Activated CD8-positive, alpha-beta memory T cell treated with anti-CD3 and anti-CD28 coated beads, Interleukin-2, amount 50 U/mL, for 4 hours (primary cell): ENCODE data around the gene AP5Z1.
"Not testable (repeated sequence)": the region's sequence is repeated elsewhere in the genome, so short reads cannot be mapped to it uniquely, and the experiment has no call there.

Source experiments
- DNase-seq: peaks from one replicate; pipeline ENCODE4 v3.0.0-alpha.2; 2020

Gene AP5Z1

DNA sequence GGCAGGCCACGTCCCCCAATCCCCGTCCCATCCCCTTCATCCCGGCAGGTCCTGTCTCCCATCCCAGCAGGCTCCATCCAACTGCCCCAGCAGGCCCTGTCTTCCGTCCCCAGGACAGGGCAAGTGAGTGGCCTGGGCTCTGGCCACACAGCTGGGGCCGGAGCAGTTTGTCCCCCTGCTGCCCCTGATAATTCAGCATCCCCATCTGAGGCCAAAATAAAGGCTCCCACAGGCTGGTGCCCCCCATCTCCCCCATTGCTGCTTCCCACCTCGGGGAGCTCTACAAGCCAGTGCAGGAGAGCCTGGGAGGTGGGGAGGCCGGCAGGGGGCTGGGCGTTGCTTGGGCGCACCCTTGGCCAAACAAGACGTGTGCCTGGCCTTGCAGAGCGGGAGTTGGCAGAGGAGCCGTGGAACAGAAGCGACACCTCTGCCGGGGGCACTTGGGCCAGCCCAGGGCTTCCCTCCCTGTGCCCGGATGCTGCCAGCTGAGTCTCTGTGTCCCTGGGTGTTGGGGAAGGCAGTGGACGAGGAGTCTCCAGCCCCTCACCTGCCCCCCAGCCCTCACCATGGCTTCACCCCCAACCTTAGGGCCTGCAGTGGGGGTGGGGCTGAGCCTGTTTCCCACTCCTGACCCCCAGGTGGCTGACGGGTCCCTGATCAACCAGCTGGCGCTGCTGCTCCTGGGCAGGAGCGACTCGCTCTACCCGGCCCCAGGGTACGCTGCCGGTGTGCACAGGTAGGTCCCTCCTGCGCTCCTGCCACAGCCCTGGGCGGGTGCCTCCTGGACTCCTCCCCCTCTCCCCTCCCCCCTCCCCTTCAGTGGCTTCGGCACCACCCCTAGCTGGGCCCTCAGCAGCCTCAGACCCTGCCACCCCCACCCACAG is 14.0 kb downstream of the AP5Z1 start:
- no peak for DNase-seq

DNA sequence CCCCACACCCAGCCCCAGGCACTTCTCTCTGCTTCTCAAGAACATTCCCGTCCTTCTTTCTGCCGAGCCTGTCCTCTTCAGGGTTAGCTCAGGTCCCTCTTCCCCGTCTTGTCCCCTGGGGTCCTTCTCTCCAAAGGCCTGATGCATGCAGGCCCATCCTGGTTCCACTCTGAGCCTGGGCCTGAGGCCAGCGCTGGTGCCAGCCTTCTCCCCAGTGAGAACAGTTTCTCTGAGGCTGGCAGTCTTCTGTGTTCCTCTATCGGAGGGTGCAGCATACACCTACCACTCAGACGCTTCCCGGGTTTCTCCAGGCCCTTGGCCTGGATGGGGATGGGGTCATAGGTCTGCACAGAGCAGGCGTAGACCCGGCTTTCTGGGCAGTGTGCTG is 14.6 kb downstream of the AP5Z1 start:
- no peak for DNase-seq

DNA sequence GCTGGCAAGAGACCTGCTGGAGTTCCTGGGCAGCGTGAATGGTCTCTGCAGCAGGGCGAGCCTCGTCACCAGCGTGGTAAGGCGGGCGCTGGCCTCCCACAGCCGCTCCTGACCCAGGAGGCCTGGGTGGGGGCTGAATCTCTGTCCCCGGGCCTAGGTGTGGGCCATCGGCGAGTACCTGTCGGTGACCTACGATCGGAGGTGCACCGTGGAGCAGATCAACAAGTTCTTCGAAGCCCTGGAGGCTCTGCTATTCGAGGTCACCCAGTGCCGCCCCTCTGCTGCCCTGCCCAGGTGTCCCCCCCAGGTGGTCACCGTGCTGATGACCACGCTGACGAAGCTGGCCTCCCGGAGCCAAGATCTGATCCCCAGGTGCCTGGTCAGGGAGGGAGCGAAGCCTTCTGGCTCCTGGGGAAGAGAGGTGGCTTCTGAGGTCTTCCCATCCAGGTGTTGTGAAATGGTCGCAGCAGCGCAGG is 15.1 kb downstream of the AP5Z1 start:
- no peak for DNase-seq

DNA sequence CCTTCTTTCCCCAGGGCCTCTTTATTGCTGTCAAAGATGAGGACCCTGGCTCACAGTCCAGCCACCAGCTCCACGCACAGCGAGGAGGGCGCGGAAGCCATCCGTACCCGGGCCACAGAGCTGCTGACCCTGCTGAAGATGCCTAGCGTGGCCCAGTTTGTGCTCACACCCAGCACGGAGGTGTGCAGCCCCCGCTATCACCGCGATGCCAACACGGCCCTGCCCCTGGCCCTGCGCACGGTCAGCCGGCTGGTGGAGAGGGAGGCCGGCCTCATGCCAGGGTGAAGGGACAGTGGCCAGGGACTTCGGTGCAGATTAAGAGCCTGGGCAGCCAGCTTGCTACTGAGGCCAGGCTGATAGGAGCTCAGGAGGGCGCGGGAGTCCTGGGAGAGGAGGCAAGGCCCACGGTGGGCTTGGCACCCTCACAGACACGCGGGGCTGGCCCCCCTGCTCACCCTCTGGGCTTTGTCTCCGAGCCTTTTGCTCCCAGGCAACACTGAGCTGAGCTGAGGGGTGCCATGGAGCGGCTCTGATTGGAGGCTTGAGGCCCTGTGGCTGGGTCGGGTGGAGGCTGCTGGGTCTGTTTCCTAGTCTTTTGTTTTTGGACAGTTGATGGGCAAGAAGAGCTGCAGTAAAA is 15.8 kb downstream of the AP5Z1 start:
- no peak for DNase-seq

DNA sequence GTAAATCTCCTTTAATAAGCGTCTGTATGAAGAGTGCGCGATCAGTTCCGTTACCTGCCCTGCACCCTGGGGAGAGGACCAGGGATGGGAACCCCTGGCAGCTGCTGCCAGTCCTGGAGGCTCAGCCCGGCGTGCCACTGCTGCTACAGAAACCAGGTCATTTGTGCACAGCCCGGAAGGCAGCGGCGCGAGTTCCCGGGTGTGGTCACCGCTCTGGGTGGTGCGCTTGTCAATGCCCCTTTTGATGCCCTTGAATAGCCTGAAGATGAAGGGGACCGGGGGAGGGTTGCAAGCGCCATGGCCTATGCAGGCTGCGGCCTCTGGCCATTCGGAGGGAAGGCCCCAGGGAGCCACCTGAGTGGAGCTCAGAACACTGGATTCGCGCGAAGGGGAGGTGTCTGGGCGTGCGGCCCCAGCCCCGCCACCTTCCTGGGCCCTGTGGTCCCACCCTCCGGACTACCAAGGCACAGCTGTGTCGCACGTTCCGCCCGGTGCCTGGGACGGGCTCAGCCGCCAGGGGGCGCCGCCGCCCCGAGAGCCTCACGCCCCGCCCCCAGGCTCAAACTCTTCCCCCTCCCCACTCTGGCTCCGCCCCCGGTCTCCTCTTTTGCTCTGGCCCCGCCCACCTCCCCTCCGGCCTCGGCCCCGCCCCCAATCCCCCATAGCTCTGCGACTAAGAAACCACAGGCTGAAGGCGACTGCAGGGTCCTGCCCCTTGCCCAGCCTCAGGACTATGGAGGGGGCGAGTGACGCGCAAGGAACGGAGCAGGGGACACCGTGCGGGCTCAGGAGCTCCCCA is 16.5 kb downstream of the AP5Z1 start:
- peak; percentile 84 for DNase-seq

DNA sequence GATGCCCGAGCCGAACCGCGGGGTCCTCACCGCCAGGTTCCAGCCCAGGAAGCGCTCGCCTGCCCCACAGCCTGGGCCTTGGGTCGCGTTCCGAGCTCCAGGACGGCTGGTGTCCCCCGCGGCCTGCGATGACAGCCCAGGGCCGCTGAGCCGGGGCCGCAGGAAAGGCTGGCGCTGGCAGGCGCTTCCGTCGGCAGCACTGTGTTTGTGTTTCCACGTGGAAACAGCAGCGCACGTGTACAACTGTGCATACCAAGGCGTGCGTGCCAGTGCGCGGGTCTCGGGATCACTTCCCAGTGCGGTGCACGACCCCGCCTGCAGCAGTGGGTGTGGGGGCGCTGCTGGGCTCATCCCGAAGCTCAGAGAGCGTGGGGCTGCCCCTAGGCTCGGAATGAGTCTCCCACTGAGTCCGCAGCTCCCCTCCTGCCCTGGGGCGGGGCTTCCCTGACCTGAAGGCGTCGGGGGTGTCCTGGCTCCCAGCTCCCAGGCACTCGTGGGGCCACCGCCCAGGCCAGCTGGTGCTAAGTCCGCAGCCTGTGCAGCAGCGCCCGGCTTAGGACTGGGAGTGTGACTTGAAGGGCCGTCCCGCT is 17.2 kb downstream of the AP5Z1 start:
- DNase-seq: peak; percentile 32

DNA sequence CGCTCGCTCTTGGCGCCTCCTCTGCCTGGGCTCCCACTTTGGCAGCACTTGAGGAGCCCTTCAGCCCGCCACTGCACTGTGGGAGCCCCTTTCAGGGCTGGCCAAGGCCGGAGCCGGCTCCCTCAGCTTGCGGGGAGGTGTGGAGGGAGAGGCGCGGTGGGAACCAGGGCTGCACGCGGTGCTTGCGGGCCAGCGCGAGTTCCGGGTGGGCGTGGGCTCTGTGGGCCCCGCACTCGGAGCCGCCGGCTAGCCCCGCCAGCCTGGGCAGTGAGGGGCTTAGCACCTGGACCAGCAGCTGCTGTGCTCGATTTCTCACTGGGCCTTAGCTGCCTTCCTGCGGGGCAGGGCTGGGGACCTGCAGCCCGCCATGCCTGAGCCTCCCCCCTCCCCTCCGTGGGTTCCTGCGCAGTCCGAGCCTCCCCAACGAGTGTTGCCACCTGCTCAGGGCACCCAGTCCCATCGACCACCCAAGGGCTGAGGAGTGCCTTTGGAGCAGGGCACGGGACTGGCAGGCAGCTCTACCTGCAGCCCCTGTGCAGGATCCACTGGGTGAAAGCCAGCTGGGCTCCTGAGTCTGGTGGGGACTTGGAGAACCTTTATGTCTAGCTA is 18.1 kb downstream of the AP5Z1 start:
- DNase-seq: not testable (repeated sequence)

DNA sequence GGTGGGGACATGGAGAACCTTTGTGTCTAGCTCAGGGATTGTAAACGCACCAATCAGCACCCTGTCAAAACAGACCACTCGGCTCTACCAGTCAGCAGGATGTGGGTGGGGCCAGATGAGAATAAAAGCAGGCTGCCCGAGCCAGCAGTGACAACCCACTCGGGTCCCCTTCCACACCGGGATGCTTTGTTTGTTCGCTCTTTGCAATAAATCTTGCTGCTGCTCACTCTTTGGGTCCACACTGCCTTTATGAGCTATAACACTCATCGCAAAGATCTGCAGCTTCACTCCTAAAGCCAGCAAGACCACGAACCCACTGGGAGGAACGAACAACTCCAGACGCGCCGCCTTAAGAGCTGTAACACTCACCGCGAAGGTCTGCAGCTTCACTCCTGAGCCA is 18.7 kb downstream of the AP5Z1 start:
- DNase-seq: not testable (repeated sequence)

DNA sequence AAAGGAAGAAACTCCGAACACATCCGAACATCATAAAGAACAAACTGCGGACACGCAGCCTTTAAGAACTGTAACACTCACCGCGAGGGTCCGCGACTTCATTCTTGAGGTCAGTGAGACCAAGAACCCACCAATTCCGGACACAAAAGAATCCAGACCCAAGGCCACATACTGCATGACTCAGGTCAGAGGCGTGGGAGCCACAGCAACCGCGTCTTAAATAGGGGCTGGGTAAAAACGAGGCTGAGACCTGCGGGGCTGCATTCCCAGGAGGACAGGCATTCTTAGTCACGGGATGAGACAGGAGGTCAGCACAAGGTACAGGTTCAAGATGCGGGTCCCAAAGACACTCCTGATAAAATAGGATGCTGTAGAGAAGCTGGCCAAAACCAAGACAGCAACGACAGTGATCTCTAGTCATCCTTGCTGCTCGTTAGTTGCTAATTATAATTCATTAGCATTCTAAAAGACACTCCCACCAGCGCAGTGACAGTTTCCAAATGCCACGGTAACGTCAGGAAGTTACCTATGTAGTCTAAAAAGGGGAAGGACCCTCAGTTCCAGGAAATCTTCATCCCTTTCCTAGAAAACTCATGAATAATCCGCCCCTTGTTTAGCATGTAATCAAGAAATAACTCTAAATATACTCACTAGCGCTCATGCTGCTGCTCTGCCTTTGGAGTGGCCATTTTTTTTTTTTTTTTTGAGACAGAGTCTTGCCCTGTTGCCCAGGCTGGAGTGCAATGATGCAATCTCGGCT is 19.3 kb downstream of the AP5Z1 start:
- DNase-seq: no peak

DNA sequence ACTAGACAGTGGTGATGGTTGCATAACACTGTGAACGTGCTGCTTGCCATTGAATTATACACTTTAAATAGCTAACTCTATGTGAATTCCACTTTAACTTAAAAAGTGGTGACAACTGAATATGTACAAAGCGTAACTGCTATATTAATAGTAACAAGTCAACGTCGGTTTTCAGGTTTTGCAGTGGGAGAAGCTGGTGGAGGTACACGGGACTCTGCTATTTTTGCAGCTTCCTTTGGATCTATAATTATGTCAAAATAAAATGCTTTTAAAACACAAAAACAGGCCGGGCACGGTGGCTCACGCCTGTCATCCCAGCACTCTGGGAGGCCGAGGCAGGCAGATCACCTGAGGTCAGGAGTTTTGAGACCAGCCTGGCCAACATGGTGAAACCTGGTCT is 21.0 kb downstream of the AP5Z1 start:
- DNase-seq: no peak

DNA sequence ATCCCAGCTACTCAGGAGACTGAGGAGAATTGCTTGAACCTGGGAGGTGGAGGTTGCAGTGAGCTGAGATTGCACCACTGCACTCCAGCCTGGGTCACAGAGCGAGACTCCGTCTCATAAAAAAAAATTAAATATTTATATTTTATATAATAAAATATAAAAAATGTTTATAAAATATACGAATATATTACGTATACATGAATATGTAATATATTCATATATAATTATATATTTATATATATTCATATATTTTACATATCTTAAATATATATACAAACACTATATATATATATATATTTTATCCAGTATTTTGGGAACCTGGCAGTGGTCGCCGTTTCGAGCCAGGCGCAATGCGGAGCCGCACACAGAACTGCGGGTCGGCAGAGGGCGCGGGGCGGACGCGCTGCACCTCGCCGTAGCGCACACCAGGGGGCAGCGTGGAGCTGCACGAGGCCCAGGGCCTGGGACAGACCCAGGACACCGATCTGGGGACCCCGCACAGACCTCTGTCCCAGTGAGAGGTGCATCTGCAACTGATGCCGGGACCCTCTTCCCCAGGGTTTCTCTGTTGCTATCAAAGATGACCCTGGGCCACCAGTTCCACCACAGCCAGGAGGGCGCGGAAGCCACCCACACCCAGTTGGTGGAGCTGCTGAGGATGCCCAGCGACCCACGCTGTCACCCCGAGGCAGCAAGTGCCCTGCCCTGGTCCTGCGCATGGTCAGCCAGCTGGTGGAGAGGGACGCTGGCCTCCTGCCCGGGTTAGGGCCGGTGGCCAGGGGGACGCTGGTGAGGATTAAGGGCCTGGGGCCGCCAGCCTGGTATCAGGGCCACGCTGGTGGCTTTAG is 22.7 kb downstream of the AP5Z1 start:
- peak; percentile 67 for DNase-seq

DNA sequence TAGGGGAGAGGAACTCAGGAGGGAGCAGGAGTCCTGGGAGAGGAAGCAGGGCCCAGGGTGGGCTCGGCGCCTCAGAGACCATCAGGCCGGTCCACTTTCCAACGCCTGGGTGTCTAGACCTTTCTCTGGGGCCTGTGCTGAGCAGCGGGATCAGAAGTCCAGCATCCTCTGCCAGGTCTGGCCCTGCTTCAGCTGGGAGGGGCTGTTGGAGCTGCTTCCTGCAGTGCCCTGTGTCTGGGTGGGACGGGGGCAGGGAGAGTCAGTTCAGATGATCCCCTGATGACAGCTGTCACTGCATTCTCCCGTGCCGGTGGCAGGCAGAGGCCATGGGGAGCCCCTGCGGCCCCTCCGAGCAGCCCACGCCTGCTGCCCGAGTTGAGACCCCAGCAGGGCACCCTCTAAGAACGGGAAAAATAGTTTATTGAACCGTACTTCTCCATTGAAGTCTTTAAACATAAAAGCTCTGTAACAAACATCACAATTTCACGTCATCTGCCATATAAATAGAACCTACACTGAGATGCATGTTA is 23.3 kb downstream of the AP5Z1 start:
- no peak for DNase-seq

DNA sequence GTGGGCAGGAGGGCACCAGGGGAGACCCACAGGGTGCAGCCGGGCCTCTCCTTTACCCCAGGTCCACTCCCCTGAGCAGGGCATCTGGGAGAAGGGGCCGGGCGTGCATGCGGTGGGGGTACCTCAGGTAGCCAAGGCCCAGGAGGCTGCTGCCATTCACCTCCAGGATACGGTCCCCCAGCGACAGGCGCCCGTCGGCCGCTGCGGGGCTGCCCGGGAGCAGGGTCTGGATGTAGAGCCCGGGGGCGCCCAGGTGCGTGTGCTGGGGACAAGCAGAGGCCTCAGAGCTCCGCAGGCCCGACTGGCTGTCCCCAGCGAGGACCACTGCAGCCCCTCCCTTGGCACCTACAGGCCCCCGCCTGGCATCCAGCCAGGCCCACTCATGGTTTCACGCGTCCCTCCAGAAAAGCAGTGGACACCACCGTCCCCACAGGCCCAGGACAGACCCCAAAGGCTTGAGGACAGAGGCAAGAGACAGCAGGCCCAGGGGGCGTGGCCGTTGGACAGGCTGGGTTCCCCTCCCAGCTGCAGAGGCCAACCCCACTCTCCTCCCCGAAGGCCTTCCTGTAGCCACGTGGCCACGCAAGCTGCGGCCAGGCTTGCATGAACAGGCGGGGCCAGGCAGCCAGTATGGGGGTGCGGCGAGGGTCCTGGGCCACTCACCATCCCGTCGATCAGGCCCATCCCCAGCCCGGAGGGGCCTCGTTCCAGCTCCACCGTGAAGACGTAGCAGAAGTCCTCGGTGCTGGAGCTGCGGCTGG is 24.3 kb downstream of the AP5Z1 start:
- DNase-seq: no peak

DNA sequence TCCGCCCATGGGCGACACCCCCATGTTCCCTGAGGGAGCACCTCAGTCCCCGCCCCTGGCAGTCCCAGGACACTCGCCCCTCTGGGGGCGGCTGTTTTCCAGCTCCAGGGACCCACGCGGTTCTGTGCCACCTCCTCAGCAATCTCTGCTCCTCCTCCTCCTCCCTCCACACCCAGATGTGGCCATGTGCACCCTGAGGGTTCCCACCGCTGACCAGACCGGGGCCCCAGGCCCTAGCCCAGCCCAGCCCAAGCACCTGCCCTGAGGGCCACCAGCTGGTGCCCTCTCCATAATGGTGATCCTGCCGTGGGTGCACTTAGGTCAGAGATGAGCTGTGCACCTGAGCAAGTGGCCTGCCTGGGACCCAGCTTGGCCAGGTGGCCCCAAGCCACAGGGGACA is 25.1 kb downstream of the AP5Z1 start:
- DNase-seq: no peak

DNA sequence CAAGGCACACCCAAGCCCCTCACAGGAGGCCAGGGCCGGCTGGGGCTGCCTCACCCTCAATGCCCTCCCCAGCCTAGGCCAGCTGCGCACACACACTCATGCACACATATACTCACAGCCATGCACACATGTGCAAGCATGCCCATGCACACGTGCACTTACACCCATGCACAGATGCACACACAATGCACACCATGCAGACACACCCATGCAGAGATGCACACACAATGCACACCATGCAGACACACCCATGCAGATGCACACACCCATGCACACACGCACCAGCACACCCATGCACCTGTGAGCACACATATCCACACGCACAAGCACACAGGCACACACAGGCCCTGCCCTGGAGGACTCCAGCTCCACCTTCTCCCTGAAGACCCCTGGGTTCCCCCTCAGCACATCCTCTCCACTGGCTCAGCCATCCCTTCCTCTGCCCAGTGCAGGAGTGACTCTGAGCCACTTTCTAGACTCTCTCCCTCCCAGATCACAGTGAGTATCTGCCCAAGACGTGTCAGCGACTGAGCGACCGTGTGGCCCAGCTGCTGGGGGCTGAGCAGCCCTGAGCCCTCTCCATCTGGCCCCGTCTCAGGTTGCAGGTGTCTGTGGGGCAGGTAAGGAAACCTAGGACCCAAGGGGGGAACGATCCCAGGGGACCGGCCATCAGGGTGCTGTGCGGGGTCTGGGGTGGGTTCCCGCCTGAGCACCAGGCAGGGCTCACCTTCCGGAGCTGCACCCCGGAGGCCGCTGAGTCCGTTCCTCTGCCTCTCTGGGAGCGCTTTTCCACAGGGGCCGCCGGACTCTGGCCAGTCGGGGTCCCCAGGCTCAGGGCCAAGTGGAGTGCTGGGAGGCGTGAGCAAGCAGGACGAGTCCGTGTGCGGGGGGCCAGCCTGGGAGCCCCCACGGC is 25.8 kb downstream of the AP5Z1 start:
- no peak for DNase-seq

DNA sequence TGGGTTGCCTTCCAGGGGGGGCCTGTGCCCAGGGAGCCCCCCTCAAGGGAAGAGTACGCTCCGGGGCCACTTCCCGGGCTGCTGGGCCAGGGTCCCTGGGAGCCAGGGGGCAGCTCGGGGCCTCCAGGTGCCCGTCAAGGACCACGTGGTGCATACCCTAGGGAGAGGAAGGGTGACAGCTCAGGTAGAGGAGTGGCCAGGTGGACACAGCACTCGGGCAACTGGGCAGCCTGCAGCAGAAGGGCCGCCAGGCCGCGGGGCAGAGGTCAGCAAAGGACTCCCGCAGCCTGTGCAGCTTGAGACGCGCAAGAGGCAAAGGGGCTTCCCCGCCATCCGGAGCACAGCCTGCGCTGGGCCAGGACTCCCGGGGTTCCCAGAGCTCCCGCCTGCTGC is 26.4 kb downstream of the AP5Z1 start:
- DNase-seq: no peak

DNA sequence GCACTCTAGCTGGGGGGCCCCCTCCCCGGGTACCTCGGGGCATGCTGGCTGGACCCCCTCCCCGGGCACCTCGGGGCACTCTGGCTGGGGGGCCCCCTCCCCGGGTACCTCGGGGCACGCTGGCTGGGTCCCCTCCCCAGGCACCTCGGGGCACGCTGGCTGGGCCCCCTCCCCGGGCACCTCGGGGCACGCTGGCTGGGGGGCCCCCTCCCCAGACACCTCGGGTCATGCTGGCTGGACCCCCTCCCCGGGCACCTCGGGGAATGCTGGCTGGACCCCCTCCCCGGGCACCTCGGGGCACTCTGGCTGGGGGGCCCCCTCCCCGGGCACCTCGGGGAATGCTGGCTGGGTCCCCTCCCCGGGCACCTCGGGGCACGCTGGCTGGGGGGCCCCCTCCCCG is 27.2 kb downstream of the AP5Z1 start:
- DNase-seq: not testable (repeated sequence)

DNA sequence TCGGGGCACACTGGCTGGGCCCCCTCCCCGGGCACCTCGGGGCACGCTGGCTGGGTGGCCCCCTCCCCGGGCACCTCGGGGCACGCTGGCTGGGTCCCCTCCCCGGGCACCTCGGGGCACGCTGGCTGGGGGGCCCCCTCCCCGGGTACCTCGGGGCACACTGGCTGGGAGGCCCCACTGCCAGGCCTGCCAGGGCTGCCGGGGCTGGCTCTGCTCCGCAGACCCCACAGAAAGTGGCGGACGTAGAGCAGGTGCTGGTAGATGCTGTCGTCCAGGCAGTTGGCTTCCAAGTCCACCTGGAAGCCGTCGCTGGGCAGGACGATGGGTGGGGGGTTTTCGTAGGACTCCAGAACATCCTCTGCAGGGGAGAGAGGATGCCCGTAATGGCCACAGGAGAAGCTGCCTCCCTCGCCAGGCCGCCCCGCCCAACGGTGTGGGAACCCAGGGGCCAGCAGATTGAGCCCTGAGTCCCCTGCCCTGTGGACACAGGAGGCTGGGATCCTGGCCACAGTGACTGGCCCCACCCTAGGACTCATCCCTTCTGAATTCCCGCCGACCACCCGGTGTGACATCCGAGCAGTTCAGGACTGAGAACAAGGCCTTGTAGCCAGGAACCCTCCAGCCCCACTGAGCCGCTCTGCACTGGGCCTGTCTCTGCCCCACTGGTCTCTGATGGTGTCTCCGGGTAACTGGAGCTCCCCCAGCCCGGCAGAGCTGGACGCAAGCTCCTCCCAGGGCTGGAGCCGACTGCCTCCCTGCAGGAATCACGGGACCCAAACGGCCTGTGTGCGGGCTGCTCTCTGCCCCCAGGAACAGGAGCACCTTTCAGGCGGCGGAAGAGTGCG is 28.2 kb downstream of the AP5Z1 start:
- no peak for DNase-seq
